ENCODE measurements around the gene RSRC1.
"Not testable (repeated sequence)": the region's sequence is repeated elsewhere in the genome, so short reads cannot be mapped to it uniquely, and the experiment has no call there.

Gene RSRC1

GRCh38 chr3:158244274-158244673 lies 134.4 kb downstream of the RSRC1 start:
- DNase-seq, result no peak

- DNase-seq, result no peak
Observed at GRCh38 chr3:158247288-158247687, 137.4 kb downstream of the RSRC1 start.

- DNase-seq, result no peak
Observed at GRCh38 chr3:158248261-158248660, 138.4 kb downstream of the RSRC1 start.

GRCh38 chr3:158249183-158249582 lies 139.3 kb downstream of the RSRC1 start:
- DNase-seq, result no peak

GRCh38 chr3:158258619-158259018 lies 148.7 kb downstream of the RSRC1 start:
- DNase-seq, result no peak

- DNase-seq, result peak; percentile 40
Observed at GRCh38 chr3:158260392-158260791, 150.5 kb downstream of the RSRC1 start.

- no peak for DNase-seq
Observed at GRCh38 chr3:158261371-158261991, 151.6 kb downstream of the RSRC1 start.

GRCh38 chr3:158264894-158265293 lies 155.0 kb downstream of the RSRC1 start:
- no peak for DNase-seq

GRCh38 chr3:158267015-158267414 lies 157.1 kb downstream of the RSRC1 start:
- DNase-seq, result no peak

GRCh38 chr3:158269942-158270341 lies 160.1 kb downstream of the RSRC1 start:
- DNase-seq, result no peak

- no peak for DNase-seq
Observed at GRCh38 chr3:158272081-158272480, 162.2 kb downstream of the RSRC1 start.

- DNase-seq, result no peak
Observed at GRCh38 chr3:158273656-158274055, 163.8 kb downstream of the RSRC1 start.

- no peak for DNase-seq
Observed at GRCh38 chr3:158278187-158278586, 168.3 kb downstream of the RSRC1 start.

- DNase-seq, result no peak
Observed at GRCh38 chr3:158279609-158280008, 169.7 kb downstream of the RSRC1 start.

GRCh38 chr3:158295771-158296170 lies 185.9 kb downstream of the RSRC1 start:
- no peak for DNase-seq

GRCh38 chr3:158297940-158298339 lies 188.1 kb downstream of the RSRC1 start:
- DNase-seq, result no peak

- no peak for DNase-seq
Observed at GRCh38 chr3:158308236-158308928, 198.5 kb downstream of the RSRC1 start.

- no peak for DNase-seq
Observed at GRCh38 chr3:158312560-158313141, 202.8 kb downstream of the RSRC1 start.

GRCh38 chr3:158313338-158313927 lies 203.5 kb downstream of the RSRC1 start:
- DNase-seq, result peak; percentile 14

- no peak for DNase-seq
Observed at GRCh38 chr3:158314426-158315357, 204.8 kb downstream of the RSRC1 start.

GRCh38 chr3:158329696-158330441 lies 220.0 kb downstream of the RSRC1 start:
- DNase-seq, result not testable (repeated sequence)

GRCh38 chr3:158330870-158331269 lies 221.0 kb downstream of the RSRC1 start:
- DNase-seq, result no peak
